GM19463 (cell line): ENCODE measurements around the gene B9D1.
A peak's percentile ranks its signal among the peaks of the same experiment; 100 is the strongest.

Experiments
- ATAC-seq: cut with Tn5 transposase; IDR thresholded peaks from one replicate; pipeline ENCODE4 v1.9.1; 2021; ENCODE audit warnings: mild to moderate bottlenecking, moderate library complexity; ENCODE audit not compliant: unreplicated experiment

The B9D1 gene

DNA sequence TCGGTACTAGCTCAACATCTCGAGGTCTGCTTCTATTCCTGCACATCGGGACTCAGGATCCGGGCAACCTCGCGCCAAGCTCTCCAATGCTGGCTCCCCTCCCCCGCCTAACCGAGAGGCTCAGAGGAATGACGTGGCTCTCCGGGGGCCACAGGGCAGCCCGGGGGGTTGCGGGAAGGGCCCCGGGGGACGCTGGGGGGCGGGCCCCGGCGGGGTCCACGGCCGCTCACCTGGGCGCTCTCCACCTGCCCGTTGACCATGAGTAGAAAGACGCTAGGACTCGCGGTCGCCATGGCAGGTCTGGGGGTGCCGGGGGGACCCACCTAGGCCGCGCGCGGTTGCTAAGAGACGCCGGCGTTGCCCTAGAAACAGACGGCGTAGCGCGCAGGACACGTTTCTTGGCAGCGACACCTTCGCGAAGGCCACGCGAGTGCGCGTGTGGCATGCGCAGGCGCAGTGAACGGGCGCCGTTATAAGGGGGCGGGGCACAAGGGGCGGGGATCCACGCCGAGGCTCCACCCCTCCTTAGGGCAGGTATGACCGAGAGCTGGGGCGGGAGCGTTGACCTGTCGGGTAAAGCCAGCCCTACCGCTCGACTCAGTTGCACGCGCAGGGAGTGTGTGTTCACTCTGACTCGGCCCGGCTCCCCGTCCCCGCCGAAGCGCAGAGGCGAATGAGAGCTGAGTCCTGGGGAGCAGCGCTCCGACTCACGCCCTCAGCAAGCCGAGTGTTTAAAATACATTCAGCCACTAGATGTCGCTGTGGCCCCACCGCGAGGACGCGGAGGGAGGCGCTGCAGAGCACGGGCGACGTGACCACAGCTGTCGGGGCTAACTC lies at the start of gene B9D1:
Gene B9D1, minus strand, starts transcription at position 447 of the 837 bp plus-strand sequence. Its CDS starts 154 bp downstream, at position 293.
- ATAC-seq, result peak; percentile 83

GRCh38 chr17:19411631-19412030 lies 49.1 kb upstream of the B9D1 start:
- ATAC-seq, result no peak

- ATAC-seq, result no peak
Measured at GRCh38 chr17:19410875-19411620, 48.5 kb upstream of the B9D1 start, which contains the start of gene RNF112. RNF112 (plus strand) TSS chr17:19411232; CDS start chr17:19411409, 177 bp downstream.

DNA sequence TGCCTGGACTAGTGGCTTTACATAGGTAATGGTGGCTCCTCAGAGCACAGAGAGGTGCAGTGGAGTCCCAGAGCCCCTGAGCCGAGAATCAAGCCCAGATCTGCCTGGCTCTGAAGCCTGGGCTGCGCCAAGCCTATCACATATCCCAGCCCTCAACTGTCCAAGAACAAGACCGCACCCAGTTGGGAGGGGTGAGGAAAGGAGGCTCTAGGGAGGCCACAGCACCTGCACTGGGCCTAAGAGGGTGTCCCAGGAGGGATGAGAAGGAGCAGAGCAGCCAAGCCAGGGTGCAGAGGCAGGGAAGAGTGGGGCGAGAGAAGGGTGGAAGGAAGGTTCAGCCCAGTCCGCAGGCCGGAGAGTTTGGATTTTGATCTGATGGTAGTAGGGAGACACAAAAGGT lies 47.6 kb upstream of the B9D1 start:
- ATAC-seq, result no peak

DNA sequence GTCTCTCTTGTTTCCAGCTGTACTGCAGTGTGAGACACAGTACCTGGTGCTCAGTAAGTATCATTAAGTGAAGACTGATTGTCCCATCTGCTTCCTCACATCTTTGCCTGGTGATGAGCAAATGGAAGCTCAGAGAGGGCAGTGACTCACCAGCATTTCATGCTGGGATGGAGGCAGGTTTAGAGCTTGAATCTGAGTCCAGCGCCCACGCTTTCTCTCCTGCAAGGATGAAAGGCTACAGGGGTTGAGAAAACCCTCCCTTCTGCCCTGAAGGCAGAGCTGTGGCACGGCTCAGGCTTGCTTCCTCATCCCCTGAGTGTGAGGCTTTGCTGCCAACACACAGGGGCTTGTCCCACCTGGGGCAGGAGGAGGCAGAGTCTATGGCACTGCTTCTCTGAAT lies 47.0 kb upstream of the B9D1 start:
- ATAC-seq, result no peak

- ATAC-seq, result no peak
Measured at GRCh38 chr17:19409066-19409465, 46.5 kb upstream of the B9D1 start.

DNA sequence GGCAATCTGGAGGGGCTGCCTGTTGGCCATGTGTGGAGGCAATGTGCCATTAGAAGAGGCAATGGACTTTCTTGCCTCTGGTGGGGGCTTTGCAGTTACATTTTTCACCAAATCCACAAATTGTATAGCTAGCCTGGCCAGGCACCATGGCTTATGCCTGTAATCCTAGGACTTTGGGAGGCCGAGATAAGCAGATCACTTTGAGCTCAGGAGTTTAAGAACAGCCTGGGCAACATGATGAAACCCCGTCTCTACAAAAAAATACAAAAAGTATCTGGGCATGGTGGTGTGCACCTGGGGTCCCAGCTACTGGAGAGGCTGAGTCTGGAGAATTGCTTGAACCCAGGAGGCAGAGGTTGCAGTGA lies 45.8 kb upstream of the B9D1 start:
- ATAC-seq, result no peak

- no peak for ATAC-seq
Measured at GRCh38 chr17:19407601-19408345, 45.2 kb upstream of the B9D1 start.

DNA sequence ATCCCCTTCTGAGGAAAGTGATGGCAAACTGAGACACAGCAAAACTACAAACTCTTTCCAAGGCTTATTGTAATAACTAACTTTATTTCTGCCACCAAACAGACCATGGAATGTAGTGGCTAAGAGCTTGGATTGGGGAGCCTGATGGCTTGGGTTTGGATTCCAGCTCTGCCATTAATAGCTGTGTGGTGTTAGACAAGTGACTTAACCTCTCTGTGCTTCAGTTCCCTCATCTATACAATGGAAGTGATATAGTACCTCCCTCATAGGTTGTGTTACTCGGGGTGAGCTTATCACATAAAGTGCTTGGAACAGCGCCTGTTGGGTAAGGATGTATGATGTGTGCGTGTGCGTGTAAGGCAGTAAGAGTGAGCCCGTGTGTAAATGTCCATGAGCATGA lies 42.6 kb upstream of the B9D1 start:
- ATAC-seq, result no peak

GRCh38 chr17:19404264-19404663 lies 41.7 kb upstream of the B9D1 start:
- no peak for ATAC-seq

- no peak for ATAC-seq
Measured at GRCh38 chr17:19403021-19403420, 40.5 kb upstream of the B9D1 start.

- ATAC-seq, result no peak
Measured at GRCh38 chr17:19402171-19402570, 39.6 kb upstream of the B9D1 start.

DNA sequence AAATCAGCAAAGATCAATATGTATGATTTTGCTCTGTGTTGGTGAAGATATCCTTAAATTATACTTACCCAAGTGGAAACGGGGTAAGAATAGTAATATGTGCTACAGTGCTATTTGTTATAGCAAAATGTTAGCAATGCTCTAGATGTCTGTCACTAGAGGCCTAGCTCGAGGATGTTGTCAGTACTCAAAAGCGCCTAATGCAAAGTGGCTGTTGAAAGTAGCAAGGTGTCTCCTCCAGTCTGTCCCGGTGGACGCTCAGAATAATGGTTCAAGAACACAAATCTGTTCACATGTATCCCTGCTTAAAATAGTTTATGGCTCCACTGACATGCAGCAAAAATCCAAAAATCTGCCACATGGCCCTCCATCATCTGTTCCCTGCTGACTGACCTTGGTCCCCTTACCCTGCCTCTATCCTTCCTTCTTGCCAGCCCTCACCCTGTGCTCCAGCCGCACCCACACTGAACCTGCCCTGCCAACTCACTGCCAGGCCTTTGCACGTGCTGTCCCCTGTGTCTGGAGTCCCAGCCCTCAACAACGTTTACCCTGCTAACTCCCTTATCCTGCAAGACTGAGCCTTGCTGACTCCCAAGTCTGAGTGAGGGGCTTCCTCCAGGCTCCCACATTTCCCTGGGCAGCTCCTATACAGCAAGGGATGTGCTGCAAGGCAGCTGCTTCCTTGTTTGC lies 38.9 kb upstream of the B9D1 start:
- ATAC-seq, result no peak

- no peak for ATAC-seq
Measured at GRCh38 chr17:19399750-19400450, 37.4 kb upstream of the B9D1 start.

DNA sequence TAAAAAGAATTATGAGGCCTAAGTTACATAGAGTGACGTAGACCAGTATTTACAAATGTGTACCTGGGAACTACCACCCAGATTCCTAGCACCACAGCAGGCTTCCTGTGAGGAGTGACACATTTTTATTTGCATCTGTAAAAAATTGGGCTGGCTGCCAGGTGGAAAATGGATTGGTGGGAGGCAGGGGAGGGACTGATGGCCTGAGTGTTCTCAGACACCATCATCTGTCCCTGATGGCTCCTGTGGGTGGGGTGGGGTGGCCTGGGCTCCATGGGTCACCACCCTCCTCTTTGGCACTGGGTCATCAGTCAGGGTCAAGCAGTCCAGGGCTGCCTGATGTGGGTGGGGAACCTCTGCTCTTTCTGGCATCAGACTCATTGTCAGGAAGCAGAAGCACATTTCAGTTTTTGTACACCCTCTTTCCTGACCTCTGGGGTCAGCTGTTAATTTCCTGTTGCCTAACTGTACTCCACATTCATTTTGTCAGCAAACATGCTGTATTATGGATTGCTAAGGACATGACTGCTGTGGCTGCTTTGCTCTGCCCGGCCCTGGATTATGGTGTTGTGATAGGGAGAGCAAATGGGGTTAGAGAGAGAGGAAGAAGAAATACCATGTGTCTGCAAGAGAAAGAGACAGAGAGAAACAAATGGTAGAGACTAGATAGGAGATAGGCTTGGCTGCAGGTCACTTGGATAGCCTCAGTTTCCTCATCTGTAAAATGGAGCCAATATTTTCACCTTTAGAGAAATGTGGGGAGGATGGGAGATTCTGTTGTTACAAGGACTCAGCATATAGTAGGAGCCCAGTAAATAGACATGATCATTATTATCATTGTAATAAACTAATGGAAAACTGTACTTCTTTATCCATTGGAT lies 36.0 kb upstream of the B9D1 start:
- no peak for ATAC-seq

DNA sequence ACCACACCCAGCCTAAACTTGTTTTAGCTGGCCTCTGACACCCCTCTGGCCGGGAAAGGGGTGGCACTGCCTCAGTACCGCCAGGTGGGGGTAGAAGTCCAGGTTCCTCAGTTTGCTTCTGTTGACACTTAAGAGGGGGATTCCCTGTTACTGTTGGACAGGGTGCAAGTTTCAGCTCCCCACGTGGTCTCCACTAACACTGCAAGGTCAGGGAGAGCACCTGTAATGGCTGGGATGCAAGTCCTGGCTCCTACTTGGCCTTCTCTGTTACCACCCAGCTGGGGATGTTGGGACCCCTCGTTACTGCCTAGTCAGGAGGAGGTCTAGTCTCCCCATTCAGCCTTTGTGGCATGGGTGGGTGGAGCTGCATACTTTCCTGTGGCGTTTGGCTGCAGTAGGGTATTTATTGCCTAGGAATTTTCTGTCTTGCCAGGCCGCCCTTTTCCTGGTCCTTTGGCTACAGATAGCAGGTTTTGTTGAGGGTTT lies 35.1 kb upstream of the B9D1 start:
- no peak for ATAC-seq

- ATAC-seq, result no peak
Measured at GRCh38 chr17:19392303-19392702, 29.8 kb upstream of the B9D1 start.

- ATAC-seq, result no peak
Measured at GRCh38 chr17:19391432-19391831, 28.9 kb upstream of the B9D1 start.

- ATAC-seq, result no peak
Measured at GRCh38 chr17:19390951-19391350, 28.4 kb upstream of the B9D1 start.
